HG03521 (cell line): ENCODE results near the gene CLIC3.
"Not testable (repeated sequence)": the region's sequence is repeated elsewhere in the genome, so short reads cannot be mapped to it uniquely, and the experiment has no call there.

Experiments
- ATAC-seq: cut with Tn5 transposase; IDR thresholded peaks from one replicate; pipeline ENCODE4 v1.9.1; 2021; ENCODE audit warnings: mild to moderate bottlenecking, moderate library complexity; ENCODE audit not compliant: unreplicated experiment

The CLIC3 gene

DNA sequence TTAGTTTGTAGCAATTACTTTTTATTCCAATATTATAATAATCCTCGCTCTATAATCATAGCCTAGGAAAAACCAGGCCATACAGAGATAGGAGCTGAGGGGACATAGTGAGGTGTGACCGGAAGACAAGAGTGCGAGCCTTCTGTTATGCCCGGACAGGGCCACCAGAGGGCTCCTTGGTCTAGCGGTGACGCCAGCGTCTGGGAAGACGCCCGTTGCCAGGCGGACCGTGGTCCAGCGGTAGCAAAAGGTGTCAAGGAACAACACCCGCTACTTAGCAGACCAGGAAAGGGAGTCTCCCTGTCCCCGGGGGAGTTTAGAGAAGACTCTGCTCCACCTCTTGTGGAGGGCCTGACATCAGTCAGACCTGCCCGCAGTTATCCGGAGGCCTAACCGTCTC lies 7.9 kb upstream of the CLIC3 start:
- ATAC-seq, result not testable (repeated sequence)

DNA sequence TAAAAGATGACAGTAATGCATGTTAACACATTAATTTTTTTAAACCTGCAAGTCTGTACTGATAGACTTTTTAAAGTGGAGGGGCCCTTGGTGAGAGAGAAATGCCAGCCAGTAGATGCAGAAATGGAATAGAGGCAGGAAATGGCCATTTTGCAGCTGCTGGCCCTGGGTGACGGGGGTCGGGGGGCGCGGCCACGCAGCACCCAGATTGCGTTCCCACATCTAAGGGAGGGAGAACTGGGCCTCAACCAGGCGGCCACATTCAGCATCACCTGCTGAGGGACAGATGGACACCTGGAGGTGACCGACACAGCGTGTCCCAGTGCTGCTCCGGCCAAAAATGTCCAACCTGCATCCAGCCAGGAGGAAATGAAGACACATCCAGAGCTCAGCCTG lies 6.3 kb upstream of the CLIC3 start:
- ATAC-seq, result no peak

DNA sequence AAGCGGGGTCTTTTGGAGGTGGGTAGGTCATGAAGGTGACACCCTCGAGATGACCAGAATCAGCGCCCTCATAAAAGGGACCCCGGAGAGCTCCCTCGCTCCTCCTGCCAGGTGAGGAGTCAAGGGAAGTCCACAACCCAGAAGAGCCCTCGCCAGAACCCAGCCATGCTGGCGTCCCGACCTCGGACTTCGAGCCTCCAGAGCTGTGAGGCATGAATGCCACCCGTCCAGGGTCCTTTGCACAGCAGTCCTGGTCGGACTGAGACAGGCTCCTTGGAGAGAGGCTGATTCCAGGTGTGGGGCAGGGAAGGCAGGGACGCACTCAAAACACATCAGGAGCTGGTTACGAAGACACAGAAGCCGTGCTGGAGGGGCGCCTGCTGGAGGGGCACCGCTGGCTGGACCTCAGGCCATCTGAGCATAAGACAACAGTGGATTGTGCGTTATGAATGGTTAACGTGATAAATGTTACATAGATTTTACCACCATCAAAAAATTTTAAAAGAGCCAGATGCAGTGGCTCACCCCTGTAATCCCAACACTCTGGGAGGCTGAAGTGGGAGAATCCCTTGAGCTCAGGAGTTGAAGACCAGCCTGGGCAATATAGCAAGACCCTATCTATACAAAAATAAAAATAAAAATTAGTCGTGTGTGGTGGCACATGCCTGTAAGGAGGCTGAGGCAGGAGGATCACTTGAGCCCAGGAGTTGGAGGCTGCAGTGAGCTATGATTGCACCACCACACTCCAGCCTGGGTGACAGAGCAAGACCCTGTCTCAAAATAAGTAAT lies 5.7 kb upstream of the CLIC3 start:
- no peak for ATAC-seq

DNA sequence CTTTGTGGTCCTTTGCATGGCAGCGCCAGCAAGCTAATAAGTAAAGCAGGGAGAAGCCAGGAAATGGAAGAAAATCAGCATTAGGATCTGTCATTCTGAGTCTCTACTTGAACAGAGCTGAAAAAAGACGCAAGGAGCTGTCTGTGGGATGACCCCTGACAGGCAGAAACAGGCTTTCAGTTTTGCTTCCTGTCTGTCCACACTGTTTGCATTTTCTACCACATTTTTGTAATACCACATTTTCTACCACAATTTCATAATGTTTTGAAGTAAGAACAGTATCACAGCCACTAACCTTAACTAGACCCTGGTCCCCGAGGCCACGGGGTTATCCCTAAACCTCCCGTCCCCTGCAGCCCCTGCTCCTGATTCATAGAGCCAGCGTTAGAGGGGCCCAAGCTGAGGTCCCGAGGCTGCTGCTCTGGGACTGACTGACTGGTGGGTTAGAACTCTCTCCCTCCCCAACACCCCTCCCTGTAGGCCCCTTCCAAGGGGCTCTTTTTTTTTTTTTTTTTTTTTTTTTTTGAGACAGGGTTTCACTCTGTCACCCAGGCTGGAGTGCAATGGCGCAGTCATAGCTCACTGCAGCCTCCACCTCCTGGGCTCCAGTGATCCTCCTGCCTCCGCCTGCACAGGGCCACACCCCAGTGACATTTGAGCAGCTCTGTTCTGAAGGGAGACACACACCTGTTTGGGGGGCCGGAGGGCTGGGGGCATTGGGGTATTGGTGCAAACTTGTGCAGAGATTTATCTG lies 4.0 kb upstream of the CLIC3 start:
- peak; percentile 63 for ATAC-seq

DNA sequence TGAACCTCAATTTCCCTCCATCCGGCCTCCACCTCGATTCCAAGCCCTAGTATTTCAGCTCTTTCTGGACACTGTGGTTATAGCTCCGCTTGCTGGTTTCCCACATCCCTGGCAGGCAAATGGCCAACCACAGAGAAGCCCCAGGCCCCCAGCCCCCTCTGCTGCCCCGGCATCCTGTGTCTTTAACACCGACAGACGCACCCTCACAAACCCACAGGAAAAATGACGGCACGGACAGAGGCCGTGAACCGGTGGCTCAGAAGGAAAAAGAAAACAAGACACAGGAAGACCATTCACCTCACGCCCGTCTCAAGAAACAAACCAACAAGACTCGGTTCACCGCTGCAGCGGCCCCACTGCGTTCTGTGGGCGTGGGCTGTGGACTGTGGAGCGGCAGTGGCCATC lies 1.5 kb upstream of the CLIC3 start:
- no peak for ATAC-seq

DNA sequence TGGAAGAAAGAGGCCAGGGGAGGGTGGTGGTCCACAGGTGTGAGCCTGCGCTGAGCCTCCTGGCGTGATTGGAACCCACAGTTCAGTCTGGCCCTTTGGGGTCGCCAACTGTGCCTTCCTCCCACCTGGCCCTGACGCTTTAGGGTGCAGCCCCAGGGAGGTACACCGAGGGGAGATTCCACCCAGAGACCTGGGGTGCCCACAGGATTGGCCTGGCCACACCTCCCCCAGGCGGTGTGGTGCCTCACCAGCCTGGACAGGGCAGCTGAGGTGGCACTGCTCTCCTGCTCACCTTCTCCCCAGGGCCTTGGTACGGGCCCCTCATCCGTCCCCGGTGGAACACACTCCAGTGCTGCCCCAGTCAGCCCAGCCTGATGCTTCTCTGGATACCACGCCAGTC lies 1.0 kb upstream of the CLIC3 start:
- no peak for ATAC-seq

DNA sequence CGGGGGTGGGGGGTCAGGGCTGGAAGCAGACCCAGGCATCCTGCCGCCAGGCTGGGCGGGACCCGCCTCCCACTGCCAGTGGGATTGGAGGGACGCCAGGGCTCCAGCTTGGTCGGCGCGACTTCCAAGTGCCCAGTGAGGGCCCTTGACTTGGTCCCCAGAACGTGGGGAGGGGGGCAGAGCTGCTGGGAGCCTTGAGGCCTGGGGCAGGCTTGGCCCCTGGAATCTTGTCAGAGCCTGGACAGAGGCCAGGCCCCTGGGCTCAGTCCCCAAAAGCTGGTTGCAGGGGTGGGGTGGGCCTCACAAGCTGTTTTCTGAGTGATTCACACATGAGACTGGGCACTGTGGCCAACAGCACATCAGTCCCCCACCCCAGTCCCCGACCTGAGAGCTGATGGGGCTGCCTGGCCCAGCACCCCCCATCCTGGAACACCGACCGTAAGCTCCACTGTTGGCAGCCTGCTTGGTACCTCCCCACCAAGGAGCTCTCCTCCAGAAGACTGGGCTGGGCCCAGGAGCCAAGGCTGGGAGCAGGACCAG lies 526 bp downstream of the CLIC3 start:
- ATAC-seq, result no peak

DNA sequence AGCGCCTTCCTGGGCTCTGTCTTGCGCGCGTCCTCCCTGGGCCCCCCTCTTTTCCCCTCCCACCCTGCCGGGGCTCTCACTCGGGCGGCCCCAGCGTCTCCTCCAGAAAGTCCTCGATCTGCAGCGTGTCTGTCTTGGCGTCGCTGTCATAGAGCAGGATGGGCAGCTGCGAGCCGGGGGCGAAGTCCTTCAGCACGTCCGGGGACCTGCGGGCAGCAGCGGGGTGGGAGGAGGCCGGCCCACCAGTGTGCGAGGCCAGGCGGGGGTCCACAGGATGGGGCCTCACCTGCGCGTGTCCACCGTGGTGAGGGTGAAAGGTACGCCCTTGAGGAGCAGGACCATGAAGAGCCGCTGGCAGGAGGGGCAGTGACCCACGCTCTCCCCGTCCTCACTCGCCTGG lies 1.0 kb downstream of the CLIC3 start:
- ATAC-seq, result no peak

DNA sequence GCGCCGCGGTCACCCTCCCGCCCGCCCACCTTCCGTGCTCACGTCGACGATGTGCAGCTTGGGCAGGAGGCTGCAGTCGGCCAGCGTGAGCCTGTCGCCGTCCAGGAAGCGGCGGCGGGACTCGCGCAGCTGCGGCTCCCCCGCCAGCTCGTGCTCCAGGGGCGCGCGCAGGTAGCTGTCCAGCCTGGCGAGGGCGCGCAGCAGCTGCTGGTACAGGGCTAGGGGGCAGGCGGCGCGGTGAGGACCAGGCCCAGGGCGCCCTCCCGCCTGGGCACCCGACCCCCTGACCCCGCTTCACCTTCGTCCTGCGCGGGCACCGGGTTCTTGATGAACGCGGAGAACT lies 1.5 kb downstream of the CLIC3 start:
- no peak for ATAC-seq

DNA sequence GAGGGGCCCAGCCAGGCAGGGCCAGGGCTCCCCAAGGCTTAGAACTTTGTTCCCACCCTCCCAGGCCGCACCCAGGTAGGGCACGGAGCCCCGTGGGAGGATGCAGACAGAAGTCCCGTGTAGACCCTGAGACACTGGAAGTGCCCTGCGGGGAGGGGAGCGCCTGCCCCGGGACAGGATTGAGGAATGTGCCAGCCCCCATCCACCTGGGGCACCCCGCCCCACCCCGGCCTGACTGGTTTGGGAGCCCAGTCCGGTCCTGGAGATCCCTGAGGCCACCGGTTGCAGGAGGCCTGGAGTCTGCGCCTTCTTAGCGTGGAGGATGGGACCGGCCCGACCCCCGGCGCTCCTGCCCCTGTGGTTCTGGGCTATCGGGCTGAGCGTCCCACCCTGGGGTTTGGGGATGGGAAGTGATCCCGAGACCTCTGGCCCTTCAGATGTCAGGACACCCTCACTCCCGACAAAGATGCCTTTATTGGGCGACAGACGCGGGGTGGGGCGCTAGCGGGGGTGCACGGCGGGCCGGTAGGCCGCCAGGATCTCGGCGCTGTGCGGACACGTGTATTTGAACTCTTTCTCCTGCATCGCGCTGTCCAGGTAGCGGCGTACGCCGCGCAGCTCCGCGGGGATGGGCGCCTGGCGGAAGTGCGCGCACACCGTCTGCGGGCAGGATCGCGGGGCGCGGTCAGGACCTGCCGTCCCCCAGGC lies 2.0 kb downstream of the CLIC3 start:
- no peak for ATAC-seq

DNA sequence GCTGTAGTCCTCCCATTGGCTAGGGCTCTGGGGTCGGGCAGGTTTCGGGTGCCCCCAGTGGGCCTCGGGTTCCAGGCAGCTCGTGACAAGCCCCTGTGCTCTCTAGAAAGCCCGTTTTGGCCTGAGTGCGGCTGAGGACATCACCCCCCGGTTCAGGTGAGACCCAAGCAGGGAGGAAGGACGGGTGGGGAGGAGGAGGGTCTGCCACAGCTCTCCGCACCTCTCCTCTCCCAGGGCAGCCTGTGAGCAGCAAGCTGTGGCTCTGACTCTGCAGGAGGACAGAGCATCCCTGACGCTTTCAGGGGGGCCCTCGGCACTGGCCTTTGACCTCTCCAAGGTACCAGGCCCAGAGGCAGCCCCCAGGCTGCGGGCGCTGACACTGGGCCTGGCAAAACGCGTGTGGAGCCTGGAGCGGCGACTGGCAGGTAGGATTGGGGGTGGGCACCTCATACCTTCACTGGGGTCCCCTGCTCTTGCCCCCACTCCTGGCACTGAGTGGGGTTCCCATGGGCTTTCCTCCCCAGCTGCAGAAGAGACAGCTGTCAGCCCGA lies 3.5 kb downstream of the CLIC3 start:
- ATAC-seq, result no peak

DNA sequence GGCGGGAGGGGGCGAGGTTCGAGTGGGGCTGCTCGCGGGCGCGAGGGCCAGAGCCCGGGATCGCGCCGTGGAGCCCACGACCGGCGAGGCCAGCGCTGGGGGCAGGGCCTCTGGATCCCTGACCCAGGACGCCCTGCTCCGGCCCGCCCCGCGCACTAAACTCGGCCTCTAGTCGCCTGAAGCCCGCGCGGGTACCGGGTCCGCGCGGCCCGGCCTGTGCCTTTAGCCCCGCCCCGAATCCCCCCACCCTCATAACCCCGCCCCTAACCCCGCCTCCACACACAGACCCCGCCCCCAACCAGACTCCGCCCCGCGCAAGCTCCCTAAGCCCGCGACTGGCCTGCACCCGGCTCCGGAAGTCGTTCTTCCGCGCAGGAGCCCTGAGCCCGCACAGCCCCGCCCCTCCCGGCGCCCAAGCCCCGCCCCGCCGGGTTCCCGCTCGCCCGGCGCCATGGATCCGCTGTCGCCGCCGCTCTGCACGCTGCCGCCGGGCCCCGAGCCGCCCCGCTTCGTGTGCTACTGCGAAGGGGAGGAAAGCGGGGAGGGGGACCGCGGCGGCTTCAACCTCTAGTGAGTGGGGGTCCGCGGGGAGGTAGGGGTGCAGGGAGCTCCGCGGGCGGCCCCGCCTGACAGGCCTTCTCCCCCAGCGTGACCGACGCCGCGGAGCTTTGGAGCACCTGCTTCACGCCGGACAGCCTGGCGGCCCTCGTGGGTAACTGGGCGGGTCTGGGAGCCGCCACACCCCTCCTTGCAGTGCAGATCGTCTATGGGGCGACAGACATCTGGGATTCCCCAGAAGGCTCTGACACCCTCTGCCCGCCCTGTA lies 4.2 kb downstream of the CLIC3 start, which contains the start of gene PAXX:
PAXX (plus strand) TSS at position 430 of the 826 bp plus-strand sequence; CDS start at position 452, 22 bp downstream.
- peak; percentile 80 for ATAC-seq

DNA sequence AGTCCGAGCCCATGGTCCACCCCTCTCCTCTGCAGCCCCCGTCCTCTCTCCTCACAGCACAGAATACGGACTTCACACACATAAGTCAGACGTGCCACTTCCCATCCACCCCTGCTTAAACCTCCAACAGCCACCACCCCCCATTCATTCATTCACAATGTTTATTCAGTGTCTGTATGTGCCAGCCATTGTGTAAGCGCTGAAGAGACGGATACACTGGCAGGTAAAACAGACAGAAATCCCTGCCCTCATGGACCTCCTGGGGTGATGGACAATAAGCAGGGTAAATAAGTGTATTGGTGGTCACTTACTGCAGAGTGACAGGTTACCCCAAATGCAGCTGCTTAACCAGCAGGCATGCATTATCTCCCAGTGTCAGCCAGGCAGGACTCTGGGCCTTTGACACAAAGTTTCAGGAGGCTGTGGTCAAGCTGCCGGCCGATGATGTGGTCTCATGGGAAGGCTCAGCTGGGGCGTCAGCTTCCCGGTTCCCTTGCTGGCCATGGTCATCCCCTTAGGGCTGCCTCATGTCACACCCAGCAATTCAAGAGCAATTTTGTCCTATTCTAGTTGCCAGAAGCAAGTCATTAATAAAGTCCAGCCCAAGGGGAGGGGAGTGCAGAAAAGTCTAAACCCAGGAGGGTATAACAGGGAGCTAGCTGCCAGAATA lies 6.0 kb downstream of the CLIC3 start:
- ATAC-seq, result no peak

DNA sequence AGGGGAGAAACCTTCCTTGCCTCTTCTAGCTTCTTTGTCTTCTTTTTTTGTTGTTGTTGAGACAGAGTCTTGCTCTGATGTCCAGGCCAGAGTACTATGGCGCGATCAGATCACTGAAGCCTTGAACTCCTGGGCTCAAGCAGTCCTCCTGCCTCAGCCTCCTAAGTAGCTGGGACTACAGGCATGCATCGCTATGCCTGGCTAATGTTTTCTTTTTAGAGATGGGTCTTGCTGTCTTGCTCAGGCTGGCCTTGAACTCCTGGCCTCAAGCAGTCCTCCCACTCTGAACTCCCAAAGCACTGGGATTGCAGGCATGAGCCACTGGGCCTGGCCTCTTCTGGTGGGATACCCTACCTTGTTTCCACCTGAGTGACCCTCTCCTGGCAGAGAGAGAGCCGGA lies 7.5 kb downstream of the CLIC3 start:
- ATAC-seq, result no peak

DNA sequence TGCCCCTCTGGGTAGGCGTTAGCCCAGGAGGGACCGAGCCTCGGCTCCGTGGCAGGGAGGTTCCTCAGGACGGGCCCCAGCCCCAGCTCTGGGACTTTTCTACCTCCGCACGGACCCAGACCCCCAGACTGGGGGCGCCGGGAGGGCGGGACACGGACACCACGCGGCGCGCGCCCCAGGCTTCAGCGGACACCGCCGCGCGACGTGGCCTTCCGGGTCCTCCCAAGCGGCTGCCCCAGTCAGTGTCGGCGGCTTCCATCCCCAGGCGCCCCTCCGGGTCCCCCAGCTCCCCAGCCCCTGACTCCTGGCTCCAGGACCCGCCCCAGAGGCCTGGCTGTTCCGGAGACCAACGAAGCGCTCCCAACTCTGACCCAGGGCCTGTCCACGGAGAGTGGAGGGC lies 10.5 kb downstream of the CLIC3 start:
- ATAC-seq, result no peak

DNA sequence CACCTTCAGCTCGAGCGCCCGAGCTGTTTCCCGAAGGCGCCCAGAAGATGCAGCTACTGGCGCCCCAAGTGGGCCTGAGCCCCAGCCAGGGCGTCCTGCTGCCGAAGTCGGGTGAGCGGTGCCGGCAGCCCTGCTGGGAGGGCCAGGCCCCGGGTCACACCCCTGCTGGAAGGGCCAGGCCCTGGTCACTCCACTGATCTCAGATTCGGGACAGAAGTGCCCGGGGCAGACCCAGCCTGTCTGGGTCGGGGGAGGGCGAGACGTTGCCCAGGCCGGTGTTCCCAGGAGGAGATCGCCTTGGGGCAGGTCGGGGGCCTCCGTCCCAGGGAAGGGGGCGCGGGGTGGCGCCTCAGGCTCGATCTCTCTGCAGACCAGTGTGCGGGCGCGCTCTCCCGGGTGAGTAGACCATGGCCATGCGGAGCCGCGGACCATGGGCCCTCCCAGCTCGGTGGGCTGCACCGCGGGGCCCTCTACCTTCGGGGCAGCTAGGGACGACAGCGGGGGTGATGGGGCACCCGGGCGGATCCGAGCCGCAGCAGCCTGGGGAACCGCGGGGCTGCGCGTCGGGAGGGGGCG lies 11.3 kb downstream of the CLIC3 start:
- no peak for ATAC-seq

DNA sequence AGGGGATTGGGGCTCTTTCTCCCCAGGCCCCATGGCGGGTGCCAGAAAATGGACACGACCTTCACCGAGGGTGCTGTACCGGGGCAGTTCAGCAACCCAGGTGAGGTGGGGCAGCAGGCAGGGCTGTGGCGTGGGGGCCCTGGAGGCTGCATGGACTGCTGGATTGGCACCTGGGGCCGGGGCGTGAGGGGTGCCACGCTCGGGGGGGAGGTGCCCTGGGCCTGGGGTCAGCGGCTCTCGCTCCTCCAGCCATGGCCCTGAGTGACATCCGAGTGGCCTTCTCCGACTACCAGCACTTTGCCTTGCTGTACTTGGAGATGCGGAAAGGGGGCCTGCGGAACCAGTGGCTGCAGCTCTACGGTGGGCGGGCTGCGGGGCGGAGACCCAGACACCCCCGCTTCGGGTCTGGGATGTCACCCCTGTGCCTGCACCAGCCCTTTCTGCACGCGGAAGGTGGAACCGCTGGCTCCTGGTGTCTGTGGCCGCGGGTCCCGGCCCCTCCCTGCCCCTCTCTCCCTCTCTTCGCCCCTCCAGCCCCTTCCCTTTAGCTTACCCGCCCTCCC lies 11.8 kb downstream of the CLIC3 start:
- ATAC-seq, result no peak

DNA sequence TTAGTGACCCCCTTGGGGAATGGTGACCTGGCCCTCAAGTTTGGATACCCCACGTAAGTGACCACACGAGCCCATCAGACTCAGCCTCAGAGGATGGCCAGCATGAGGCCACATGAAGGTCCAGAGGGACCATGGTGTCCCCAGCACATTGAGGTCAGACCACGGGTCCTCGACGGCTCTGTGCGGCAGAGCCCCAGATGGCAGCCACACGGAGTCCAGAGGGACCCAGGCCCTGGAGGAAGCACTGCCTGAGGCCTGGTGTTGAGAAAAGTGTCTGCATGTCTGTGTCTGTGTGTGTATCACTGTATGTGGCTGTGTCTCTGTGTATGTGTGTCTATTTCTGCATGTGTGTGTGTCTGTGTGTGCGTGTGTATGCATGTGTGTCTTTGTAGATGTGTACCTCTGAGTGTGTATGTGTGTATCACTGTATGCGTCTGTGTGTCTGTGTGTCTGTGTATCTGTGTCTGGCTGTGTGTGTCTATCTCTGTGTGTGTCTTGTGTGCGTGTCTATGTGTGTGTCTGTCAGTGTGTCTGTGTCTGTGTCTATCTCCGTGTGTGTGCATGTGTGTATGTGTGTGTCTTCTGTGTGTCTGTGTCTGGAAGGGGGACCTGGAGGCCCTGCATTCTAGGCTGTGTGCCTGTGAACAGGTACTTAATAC lies 12.6 kb downstream of the CLIC3 start:
- ATAC-seq, result no peak

DNA sequence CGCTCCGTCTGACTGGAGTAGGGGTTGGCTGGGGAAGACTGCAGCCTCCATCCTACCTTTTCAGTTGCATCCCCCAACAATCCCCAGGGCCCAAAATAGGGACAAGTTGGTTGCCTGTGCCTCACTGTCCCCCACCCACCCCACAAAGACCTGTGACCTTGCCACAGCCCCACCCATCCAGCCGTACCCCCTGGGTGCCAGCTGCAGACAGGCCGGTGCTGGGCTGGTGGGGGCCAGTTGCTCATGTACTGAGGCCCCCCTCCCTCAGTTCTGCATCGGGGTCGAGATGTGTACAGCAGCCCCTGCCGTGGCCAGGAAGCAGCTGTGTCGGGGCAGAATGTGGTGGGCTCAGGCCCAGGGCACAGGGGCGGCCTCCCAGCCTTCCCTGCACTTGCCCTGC lies 13.2 kb downstream of the CLIC3 start:
- no peak for ATAC-seq
